Stimulated activated CD8-positive, alpha-beta memory T cell treated with anti-CD3 and anti-CD28 coated beads, Interleukin-15, amount 100 ng/mL, for 24 hours (primary cell): ENCODE results near the gene BAIAP2L1.

ENCODE experiments used
- DNase-seq: peaks from one replicate; pipeline ENCODE4 v3.0.0-alpha.2; 2020; ENCODE audit warnings: low read depth

BAIAP2L1 gene

GRCh38 chr7:98357751-98358161 lies 43.1 kb downstream of the BAIAP2L1 start:
- DNase-seq: no peak

GRCh38 chr7:98355250-98355538 lies 45.7 kb downstream of the BAIAP2L1 start:
- DNase-seq: no peak

- no peak for DNase-seq
Measured at GRCh38 chr7:98354511-98355249, 46.2 kb downstream of the BAIAP2L1 start.

GRCh38 chr7:98354052-98354451 lies 46.8 kb downstream of the BAIAP2L1 start:
- no peak for DNase-seq

GRCh38 chr7:98352621-98353020 lies 48.3 kb downstream of the BAIAP2L1 start:
- DNase-seq: no peak

DNA sequence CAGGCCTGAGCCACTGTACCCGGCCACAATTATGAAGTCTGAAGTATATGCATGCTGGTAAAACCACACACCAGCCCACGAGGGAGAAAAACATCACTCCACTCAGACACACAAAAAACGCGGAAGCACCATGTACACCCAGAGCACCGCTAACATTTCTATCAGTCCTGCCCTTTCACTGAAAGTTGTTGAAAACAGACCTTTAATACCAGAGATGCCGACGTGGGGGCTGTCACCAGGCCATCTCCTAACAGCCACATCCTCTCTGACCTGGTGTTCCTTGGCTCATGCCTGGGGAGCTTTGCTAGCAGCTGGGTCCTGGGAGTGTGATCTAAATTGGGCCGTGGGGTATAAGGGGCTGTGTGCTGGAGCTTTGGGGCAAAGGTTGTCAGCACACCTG lies 49.8 kb downstream of the BAIAP2L1 start:
- no peak for DNase-seq

DNA sequence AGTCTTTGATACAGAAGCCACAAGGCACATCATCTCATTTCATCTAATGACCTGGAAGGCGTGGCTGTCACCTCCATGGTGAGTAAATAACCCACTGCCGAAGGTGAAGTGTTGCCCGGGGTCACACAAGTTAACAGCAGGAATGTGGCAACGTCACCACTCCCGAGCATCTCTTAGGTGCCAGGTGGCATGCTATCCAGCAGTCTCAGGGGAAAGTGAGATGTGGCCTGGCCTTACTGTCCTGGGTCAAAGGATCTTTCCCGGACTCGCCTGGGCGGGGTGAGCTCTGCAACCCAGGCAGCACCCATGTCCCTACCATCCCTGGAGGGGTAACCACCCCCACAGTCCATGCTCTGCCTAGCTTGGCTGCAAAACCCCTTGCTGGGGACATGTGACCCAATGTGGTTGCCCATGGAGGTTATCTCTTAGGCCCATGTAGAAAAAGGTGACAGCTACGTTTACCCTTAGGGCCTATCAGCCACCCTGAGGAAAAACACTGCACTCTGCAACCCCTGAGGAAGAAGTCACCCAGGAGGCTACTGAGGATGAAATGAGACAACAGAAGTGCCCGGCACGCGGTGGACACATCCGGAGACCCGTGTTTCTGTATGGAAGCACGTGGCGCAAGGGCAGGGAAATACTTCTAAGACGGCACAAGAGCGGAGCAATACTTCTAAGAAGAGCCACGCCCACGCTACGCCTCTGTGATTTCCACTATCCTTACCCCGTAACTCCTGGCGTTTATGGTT lies 52.0 kb downstream of the BAIAP2L1 start:
- no peak for DNase-seq

DNA sequence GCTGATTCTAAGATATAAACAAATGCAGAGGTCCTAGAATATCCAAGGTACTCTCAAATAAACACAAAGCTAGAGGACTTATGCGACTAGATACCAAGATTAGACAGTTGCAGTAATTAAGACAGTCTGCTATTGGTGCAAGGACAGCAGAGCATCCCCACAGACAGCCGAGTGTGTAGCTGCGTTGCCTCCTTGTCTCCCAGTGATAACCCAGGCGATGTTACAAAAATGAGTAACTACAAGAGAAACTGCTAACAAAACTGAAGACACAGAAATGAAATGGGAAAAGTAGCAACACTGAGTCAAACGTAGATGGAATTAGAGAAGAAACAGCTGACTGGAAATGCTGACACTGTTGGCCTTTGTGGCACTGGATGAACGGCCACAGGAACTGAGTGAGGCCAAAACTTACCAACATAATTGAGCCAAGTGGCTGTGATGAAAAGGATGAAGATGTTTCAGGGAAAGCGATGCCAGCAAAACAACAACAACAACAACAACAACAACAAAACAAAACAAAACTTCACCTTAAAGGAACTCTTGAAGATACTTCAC lies 54.3 kb downstream of the BAIAP2L1 start:
- no peak for DNase-seq

- DNase-seq: no peak
Measured at GRCh38 chr7:98341106-98341505, 59.8 kb downstream of the BAIAP2L1 start.

GRCh38 chr7:98339043-98339442 lies 61.8 kb downstream of the BAIAP2L1 start:
- no peak for DNase-seq

- DNase-seq: no peak
Measured at GRCh38 chr7:98338441-98338840, 62.4 kb downstream of the BAIAP2L1 start.

GRCh38 chr7:98335411-98335977 lies 65.4 kb downstream of the BAIAP2L1 start:
- no peak for DNase-seq

- no peak for DNase-seq
Measured at GRCh38 chr7:98334081-98334480, 66.8 kb downstream of the BAIAP2L1 start.

- DNase-seq: no peak
Measured at GRCh38 chr7:98330926-98331529, 69.9 kb downstream of the BAIAP2L1 start.

DNA sequence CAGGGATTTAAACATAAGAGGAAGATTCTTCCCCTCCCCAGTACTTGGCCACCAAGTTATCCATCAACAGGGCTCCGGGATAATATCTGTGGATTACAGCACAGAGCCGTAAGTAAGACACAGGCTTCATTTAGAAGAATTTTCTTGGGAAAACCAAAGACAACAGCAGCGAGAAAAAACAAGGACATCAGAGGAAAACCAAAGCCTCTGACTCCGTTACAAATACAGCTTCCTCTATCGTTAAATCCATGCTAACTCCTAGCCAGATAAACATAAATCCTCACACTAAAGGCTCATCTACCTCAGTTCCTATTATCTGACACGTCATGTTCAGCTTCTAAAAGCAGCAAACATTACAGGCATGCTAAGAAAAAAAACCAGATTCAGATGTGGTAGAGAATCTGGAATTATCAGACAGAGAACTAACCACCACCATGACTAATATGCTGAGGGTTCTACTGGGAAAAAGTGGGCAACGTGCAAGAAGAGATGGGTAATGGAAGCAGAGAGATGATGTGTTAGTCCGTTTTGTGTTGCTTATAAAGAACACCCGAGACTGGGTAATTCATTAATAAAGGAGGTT lies 71.0 kb downstream of the BAIAP2L1 start:
- DNase-seq: no peak

DNA sequence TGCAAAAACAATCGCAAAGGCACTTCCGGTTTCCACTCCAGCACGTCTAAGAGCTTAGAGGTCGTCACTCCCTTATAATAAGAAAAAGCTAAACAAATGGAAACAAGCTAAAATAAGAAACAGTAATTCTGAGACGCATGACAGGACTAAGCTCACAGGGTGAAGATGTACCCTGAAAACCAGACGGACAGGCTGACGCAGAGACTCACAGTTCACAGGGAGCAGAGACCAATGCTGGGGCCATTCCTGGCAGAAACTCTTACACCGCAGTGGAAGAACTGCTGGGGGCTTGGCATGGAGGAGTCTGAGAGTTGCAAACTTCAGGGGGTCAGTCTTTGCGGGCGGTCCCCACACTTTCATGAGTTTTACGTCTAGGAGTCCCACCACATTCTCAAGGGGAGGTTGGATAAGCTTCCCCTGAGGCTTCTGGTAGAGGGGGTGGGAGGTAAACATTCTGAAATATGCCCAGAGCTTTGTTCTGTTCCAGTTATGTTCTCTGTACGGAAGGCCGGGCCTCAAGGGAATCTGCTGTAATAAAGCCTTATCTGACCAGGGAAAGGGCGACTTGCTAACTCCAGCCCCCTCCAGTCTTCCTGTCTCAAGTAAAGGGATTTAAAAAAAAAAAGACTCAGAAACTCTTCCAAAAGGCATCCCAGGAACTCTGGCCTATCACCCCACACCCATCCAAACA lies 71.6 kb downstream of the BAIAP2L1 start:
- DNase-seq: no peak

- DNase-seq: no peak
Measured at GRCh38 chr7:98324782-98325181, 76.1 kb downstream of the BAIAP2L1 start.

GRCh38 chr7:98323597-98324322 lies 77.1 kb downstream of the BAIAP2L1 start:
- DNase-seq: no peak

- no peak for DNase-seq
Measured at GRCh38 chr7:98322331-98323270, 78.3 kb downstream of the BAIAP2L1 start.

- DNase-seq: no peak
Measured at GRCh38 chr7:98321301-98321700, 79.6 kb downstream of the BAIAP2L1 start.
